Activated T-cell treated with anti-CD3 and anti-CD28 coated beads for 4 hours (primary cell): Measurements from ENCODE around the gene HDAC7.

Experiments
- DNase-seq: peaks from one replicate; pipeline ENCODE4 v3.0.0-alpha.2; 2020

HDAC7 gene

GRCh38 chr12:47757840-47758583 lies 61.7 kb downstream of the HDAC7 start:
- no peak for DNase-seq

- no peak for DNase-seq
Observed at GRCh38 chr12:47757364-47757839, 62.3 kb downstream of the HDAC7 start.

- no peak for DNase-seq
Observed at GRCh38 chr12:47755655-47756562, 63.8 kb downstream of the HDAC7 start.

- no peak for DNase-seq
Observed at GRCh38 chr12:47754881-47755280, 64.8 kb downstream of the HDAC7 start.

GRCh38 chr12:47754126-47754525 lies 65.6 kb downstream of the HDAC7 start:
- no peak for DNase-seq

GRCh38 chr12:47753021-47754001 lies 66.4 kb downstream of the HDAC7 start:
- DNase-seq: no peak

- DNase-seq: no peak
Observed at GRCh38 chr12:47752552-47752951, 67.2 kb downstream of the HDAC7 start.

GRCh38 chr12:47752121-47752520 lies 67.6 kb downstream of the HDAC7 start:
- DNase-seq: no peak

GRCh38 chr12:47751561-47751960 lies 68.1 kb downstream of the HDAC7 start:
- DNase-seq: no peak

- DNase-seq: no peak
Observed at GRCh38 chr12:47750916-47751470, 68.7 kb downstream of the HDAC7 start.

GRCh38 chr12:47750229-47750798 lies 69.4 kb downstream of the HDAC7 start:
- DNase-seq: no peak

- DNase-seq: no peak
Observed at GRCh38 chr12:47748899-47749298, 70.8 kb downstream of the HDAC7 start.

GRCh38 chr12:47748507-47748828 lies 71.2 kb downstream of the HDAC7 start:
- DNase-seq: no peak

- DNase-seq: no peak
Observed at GRCh38 chr12:47747596-47748506, 71.9 kb downstream of the HDAC7 start.

GRCh38 chr12:47747126-47747525 lies 72.6 kb downstream of the HDAC7 start:
- DNase-seq: no peak

- no peak for DNase-seq
Observed at GRCh38 chr12:47746523-47746922, 73.2 kb downstream of the HDAC7 start.

GRCh38 chr12:47746073-47746472 lies 73.6 kb downstream of the HDAC7 start:
- DNase-seq: no peak

- DNase-seq: no peak
Observed at GRCh38 chr12:47745485-47746041, 74.1 kb downstream of the HDAC7 start.

- no peak for DNase-seq
Observed at GRCh38 chr12:47744778-47745436, 74.8 kb downstream of the HDAC7 start.

- peak; percentile 53 for DNase-seq
Observed at GRCh38 chr12:47744005-47744651, 75.6 kb downstream of the HDAC7 start.
